Fibroblast of the aortic adventitia (primary cell): Measurements from ENCODE around the gene KEL. TPM values are rescaled to one million over a fixed set of nuclear protein-coding genes. Genes with fewer than 3 reads are reported as not detected.

ENCODE experiments used
- DNase-seq: peaks from one replicate; pipeline ENCODE4 v3.0.0-alpha.2; 2010; ENCODE audit warnings: low read depth
- H3K4me3 ChIP-seq: 2 replicates; pipeline ENCODE4 v1.5.1; 2011; ENCODE audit warnings: low read depth, mild to moderate bottlenecking, control low read depth, low read length, moderate library complexity
- total RNA-seq: library from RNA; depleted of rRNA; stranded (reverse); fragments of >200 nt; gene quantifications from 2 replicates; pipeline ENCODE4 v1.2.3, GENCODE V29; 2012; ENCODE audit warnings: low replicate concordance
- TF ChIP-seq, protein P1 (sequence below): IDR thresholded peaks from 2 replicates; pipeline ENCODE4 v1.5.1; 2011; ENCODE audit warnings: mild to moderate bottlenecking, low read length, control low read depth, inconsistent platforms; ENCODE audit not compliant: insufficient read depth

KEL gene
- total RNA-seq, 1 donor, result not detected

DNA sequence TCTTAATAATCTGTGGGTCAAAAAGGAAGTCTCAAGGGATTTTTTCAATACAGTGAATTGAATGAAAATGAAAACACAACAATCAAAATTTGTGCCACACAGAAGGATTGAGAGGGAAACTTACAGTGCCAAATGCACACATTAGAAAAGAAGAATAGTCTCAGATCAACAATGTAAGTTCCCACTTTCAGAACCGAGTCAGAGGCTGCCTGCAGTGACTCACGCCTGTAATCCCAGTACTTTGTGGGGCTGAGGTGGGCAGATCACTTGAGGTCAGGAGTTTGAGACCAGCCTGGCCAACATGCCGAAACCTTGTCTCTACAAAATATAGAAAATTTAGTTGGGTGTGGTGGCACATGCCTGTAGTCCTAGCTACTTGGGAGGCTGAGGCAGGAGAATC, 12.5 kb upstream of the KEL start:
- no peak overlapping the region for H3K4me3 ChIP-seq
- no peak for DNase-seq
- TF ChIP-seq, protein P1, sequence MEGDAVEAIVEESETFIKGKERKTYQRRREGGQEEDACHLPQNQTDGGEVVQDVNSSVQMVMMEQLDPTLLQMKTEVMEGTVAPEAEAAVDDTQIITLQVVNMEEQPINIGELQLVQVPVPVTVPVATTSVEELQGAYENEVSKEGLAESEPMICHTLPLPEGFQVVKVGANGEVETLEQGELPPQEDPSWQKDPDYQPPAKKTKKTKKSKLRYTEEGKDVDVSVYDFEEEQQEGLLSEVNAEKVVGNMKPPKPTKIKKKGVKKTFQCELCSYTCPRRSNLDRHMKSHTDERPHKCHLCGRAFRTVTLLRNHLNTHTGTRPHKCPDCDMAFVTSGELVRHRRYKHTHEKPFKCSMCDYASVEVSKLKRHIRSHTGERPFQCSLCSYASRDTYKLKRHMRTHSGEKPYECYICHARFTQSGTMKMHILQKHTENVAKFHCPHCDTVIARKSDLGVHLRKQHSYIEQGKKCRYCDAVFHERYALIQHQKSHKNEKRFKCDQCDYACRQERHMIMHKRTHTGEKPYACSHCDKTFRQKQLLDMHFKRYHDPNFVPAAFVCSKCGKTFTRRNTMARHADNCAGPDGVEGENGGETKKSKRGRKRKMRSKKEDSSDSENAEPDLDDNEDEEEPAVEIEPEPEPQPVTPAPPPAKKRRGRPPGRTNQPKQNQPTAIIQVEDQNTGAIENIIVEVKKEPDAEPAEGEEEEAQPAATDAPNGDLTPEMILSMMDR, result no peak

DNA sequence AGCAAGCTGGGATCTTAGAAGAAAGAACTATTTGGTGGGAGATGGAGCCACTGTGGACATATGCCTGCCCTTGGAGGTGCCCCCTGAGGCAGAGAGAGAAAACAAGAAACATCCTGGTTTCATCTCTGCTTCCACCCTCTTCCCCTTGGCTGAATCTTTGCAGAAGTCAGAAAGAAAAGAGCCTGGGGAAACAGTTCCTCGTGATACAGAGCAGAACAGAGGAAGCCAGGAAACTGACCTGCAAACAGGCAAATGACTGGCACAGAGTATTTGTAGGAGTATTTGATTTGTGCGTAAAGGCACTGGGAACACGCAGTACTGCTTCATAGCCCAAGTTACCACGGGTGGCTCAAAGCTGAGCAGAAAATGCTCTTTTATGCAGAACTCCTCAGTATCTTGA, 7.0 kb upstream of the KEL start:
- H3K4me3 ChIP-seq, result no peak overlapping the region
- no peak for DNase-seq
- TF ChIP-seq, protein P1, result no peak

DNA sequence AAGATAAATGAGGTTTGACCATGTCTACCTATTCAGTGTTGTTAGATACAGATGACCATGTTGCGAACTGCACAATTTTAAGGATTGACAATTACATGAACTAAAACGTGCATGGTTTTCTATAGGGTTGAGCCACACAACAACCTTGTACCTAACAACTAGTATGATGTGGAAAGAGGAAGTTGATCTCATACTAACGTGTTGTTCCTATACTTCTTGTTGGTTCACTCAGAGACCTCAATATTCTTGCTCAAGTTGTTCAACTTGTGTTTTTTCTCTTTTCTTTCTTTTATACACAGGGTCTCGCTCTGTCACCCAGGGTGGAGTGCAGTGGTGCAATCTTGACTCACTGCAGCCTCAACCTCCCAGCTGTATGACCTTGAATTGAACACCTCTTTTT, 6.1 kb upstream of the KEL start:
- H3K4me3 ChIP-seq, result no peak overlapping the region
- no peak for DNase-seq
- TF ChIP-seq, protein P1, result no peak

DNA sequence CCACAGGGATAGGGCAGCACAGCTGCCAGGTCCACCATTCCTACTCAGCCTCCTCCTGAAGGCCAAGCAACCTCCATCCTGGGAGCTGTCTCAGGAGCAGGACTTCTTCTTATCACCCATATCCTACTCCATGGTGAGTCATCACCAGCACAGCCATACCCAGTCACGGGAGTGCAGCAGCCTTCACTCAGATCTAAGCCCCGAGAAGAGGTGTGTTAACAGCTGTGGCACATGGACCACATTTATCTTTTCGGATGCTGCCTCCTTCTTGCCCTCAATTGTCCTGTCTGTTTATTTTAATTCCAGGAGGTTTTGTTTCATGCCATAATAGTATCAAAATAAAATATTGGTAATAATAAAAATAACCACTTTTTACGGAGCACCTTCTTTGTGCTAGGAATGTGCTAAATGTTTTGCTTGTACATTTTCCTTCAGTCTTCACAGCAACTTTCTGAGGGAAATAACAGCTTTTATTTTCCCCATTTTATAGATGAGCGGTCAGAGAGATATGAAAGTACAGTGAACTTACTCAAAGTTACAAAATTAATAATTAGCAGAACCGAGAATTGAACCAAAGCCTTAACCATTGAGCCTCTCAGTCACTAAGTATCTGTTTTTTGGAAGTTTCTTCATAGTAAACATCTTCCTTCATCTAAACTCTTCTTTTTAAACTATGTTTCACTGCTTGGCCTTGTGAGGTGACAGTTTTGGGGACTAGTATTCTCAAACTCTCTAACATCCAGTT, 2.5 kb upstream of the KEL start:
- no peak overlapping the region for H3K4me3 ChIP-seq
- TF ChIP-seq, protein P1, result no peak
- DNase-seq, result peak; percentile 8

DNA sequence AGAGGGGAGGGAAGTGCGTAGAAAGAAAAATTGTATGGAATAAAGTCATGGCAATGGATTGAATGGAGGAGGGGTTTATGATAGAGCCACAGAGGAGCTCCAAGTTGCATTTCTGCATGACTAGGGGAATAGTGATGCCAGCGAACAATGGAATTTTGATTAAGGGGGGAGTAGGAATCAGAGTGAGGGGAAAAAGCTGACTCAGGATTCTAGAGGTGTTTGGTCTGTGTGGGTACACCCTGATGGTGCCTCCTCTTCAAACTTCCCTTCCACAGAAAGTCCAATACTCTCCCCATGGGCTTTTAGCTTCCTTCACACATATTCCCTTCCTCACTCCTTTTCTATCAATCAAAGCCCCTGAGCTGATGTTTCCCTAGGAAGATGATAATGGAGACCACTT, 1.8 kb upstream of the KEL start:
- TF ChIP-seq, protein P1, result no peak
- no peak overlapping the region for H3K4me3 ChIP-seq
- DNase-seq, result no peak

DNA sequence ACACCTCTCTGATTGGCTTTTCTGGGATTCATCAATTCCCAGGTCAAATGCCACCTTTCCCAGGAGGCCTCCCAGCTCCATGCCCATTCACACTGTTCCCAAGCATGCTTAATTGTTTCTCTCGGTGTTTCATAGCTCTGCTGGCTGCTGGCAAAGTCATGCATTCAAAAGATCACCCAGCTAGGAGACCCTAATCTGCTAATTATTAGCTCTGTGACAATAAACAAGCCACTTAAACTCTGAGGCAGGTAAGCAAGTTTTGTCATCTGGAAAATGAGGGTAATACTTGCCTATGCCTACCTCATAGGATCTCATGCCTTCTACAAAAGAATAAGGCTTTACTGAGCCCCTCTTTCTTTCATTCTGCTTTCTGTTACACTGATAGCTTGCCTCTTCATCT, 828 bp upstream of the KEL start:
- no peak overlapping the region for H3K4me3 ChIP-seq
- DNase-seq, result no peak
- TF ChIP-seq, protein P1, result no peak

DNA sequence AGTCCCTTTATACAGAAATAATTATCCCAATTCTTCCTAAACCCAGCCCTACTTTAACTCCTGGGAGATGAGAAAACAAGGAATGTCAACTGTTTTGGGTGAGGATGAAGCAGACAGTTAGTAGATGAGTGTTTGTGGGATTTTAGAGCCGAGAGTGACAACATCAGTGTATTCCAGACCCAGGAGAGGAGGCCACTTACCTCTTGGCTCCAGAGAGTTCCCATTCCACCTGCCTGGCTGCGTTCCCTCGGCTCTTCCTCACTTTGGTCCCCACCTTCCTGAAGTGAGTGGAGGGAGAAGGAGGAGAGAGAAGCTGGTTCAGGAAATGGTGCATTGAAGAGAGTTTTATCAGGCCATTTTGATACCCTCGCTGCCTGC, 579 bp downstream of the KEL start:
- TF ChIP-seq, protein P1, result no peak
- no peak overlapping the region for H3K4me3 ChIP-seq
- no peak for DNase-seq
